OCI-LY1 (cell line): Measurements from ENCODE around the gene SELE.

Source experiments
- CTCF ChIP-seq: fragments of 200-600 bp; sonication (generic), shearing (Covaris generic); IDR thresholded peaks from 2 replicates; pipeline ENCODE4 v1.5.1; 2017; ENCODE audit warnings: mild to moderate bottlenecking, antibody characterized with exemption, low read length, moderate library complexity, mixed read lengths
- EZH2 ChIP-seq: fragments of 200-600 bp; sonication (generic), shearing (Covaris generic); IDR thresholded peaks from 2 replicates; pipeline ENCODE4 v1.8.0; 2017; ENCODE audit warnings: borderline replicate concordance, mixed run types, mild to moderate bottlenecking, antibody characterized with exemption, low read length, moderate library complexity, mixed read lengths

GRCh38 chr1:169696273-169697100, 37.4 kb downstream of the SELE start:
- TF ChIP-seq CTCF (no peak), EZH2 (no peak)
